Activated CD4-positive, alpha-beta T cell treated with anti-CD3 and anti-CD28 coated beads, Interleukin-2, amount 50 U/mL, for 1 hour (primary cell): ENCODE data around the gene PARN.
"Not testable (repeated sequence)": the region's sequence is repeated elsewhere in the genome, so short reads cannot be mapped to it uniquely, and the experiment has no call there.

Experiments used
- DNase-seq: peaks from one replicate; pipeline ENCODE4 v3.0.0-alpha.2; 2020

Gene PARN

GRCh38 chr16:14458576-14458975 lies 171.5 kb downstream of the PARN start:
- DNase-seq = no peak

GRCh38 chr16:14456793-14457481 lies 173.1 kb downstream of the PARN start:
- DNase-seq = no peak

- DNase-seq = no peak
Measured at GRCh38 chr16:14455573-14455972, 174.5 kb downstream of the PARN start.

- no peak for DNase-seq
Measured at GRCh38 chr16:14454391-14454790, 175.7 kb downstream of the PARN start.

DNA sequence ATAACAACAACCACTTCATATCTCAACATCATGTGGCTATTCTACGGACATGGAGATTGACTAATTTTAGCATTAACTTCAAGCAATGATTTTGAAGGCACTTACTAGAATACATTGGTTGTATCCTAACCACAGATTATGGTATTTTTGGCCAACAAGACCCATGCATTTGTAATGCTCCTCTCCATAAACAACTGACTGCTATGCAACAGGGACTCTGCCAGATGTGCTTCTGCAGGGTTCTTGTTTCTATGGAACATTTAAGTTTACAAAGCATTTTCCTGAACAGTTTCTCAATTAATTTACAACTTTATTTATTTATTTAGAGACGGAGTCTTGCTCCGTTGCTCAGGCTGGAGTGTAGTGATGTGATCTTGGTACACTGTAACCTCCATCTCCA lies 178.0 kb downstream of the PARN start:
- DNase-seq = no peak

DNA sequence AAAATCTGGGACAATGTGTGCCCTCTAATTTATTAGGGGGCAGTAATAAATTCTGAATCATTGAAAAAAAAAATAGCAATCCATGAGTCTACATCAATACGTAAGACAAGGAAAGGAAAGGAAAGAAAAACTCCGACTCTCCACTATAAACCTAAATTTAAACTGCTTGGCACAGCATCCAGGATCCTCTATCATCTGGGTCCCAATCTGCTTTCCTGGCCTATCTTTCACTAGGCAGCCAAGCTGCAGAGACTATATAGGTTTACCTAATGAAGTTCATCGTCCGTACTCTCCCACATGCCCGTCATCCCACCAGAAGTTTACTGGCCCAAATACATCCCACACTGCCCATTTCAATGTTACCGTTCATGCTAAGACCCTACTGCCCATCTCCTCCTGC lies 179.2 kb downstream of the PARN start:
- no peak for DNase-seq

DNA sequence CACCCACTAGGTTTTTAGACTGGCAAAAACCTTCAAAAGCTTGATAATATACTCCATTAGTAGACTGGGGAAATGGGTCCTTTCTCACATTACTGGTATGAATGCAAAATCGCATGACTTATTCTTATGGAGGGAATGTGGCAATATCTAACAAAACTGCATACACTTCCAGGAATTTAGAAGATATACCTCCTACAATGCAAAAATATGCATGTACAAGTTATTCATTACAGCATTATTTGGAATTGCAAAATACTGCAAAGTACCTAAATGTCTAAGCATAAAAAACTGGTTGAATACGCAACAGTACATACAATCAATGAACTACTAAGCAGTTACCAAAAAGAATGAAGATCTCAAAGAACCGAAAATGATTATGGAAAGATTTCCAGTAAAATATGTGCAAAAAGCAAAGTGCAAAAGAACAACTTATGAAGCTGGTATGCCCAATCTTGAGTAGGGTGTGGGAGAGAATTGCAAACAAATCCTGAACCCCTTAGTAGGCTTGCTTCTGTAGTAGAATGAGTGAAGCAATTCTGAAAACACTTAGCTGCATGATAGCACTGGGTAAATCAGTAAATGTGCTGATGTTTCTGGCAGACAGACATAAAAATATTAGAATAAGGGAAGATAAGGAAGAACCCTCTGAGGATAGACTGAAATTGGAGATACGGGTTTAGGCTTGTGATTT lies 180.1 kb downstream of the PARN start:
- DNase-seq = no peak

DNA sequence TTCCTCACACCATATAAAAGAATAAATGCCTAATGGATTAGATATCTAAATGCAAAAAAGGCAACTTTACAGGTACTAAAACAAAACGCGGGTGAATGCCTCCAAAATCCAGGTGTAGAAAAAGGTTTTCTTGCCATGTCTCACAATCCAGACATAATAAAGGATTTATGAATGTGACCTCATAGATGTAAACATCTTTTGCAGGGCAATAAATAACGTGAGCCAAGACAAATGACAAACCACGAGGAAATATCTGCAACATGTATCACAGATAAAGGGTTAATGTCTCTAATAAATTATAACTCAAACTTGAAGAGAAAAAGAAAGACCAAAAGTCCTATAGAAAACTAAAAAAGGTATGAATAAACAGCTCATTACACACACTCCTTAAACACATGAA lies 180.7 kb downstream of the PARN start:
- no peak for DNase-seq

DNA sequence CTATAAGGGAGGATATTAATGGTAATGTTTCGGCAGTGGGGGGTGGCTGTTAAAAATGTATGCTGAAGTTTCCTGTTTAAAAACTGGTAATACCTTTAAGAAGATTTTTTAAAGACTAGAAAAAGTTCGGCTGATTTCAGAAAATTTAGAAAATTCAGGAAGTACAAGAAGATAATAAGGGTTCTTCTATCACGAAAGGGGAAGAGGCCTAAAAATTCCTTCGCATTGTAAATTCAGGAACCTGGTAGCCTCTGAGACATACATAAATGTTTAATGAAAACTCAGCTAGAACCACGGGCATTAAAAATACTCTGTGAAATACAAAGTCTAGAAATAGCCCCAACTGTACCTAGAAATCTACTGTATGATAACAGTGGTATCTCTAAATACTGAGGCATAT lies 181.2 kb downstream of the PARN start:
- DNase-seq = no peak

DNA sequence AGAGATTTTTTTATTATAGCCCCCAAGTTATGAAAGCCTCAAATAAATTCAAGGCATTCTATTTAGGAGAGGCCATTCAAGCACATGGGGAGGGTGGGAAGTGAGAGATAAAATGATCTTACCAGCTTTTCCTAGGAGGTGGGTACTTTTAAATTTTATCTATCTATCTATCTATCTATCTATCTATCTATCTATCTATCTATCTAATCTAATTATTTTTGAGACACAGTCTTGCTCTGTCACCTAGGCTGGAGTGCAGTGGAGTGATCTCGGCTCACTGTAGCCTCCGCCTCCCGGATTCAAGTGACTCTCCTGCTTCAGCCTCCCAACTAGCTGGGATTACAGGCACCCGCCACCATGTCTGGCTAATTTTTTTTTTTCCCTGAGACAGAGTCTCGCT lies 182.3 kb downstream of the PARN start:
- no peak for DNase-seq

DNA sequence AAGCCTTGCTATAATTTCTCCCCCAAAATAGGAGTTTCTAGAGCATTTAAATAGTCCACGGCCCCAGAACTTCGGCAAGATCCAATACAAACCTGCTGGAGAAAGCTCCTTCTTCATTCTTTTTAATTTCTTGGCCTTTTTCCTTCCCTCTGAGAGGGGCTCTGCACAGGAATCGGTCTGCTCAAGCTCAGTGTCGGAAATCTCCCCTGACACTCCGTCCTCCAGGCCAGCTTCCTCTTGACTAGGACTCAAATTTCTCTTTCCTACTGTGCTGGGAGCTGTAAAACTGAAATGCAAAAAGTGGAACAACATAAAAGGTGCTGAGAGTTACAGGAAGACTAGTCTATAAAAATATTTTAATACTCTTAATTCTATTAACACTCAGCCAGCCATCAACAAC lies 183.3 kb downstream of the PARN start:
- DNase-seq = no peak

GRCh38 chr16:14445937-14446715 lies 183.9 kb downstream of the PARN start:
- no peak for DNase-seq

DNA sequence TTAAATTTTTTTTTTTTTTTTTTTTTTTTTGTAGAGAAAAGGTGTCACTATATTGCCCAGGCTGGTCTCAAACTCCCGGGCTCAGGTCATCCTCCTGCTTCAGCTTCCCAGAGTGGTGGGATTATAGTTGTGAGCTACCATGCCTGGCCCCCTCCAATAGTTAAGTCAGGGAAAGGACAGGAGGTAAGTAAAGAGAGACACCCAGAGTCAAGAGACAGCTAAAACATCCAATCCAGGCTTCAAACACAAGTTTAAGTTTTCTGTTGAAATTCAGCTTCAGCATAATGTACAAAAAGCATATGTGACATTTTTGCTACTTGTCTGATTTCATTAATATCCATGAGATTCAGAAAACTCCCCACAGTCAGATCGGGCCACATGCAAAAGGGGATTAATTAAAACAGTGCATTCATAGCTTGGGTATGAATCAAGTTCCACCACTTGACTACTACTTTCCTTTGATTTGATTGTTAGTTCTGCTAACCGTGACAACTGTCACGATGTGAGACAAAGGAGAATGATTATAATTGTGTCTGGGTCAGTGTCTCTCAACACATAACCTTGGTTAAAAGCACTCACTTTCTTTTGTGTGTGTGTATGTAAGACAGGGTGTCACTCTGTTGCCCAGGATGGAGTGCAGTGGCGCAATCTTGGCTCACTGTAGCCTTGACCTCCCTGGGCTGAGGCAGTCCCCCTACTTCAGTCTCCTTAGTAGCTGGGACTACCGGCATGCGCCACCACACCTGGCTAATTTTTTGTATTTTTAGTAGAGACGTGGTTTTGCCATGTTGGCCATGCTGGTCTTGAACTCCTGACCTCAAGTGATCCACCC lies 184.9 kb downstream of the PARN start:
- no peak for DNase-seq

- DNase-seq = not testable (repeated sequence)
Measured at GRCh38 chr16:14441533-14441932, 188.5 kb downstream of the PARN start.

DNA sequence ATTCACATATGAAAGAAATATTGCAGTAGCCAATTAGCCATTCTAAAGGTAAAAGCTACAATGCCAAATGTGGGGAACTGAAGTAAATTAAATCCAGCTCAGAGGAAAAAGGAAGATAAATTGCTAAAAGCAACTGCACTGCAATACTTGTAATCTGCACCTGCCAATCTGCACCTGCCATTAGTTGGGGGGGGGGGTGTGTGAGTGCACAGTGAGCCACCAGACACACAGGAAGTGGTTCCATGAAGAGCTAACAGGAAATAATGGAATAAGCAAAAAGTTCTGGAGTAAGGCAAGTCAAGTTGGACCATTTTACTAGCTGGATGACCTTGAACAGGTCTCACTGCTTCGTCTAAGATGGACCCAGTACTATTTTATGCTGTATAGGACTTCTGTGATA lies 191.8 kb downstream of the PARN start:
- DNase-seq = no peak

DNA sequence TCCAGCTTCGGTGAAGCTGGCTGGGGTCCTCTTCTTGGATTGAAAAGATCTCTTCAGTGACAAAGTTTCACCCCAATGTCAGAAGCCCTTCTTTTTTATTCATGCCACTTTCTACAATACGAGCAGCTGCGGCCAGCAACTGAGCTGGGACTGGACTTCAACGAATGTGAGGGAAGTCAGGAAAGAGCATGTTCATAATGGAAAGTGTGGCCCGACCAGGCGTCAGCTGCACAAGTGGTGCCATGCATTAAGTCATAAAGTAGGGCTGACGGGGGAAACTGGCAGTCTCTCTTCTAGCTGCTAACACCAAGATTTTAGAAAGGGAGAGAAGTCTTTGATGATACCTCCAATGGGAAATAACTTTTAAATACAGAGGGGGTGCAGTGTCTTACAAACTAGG lies 192.6 kb downstream of the PARN start:
- DNase-seq = no peak

DNA sequence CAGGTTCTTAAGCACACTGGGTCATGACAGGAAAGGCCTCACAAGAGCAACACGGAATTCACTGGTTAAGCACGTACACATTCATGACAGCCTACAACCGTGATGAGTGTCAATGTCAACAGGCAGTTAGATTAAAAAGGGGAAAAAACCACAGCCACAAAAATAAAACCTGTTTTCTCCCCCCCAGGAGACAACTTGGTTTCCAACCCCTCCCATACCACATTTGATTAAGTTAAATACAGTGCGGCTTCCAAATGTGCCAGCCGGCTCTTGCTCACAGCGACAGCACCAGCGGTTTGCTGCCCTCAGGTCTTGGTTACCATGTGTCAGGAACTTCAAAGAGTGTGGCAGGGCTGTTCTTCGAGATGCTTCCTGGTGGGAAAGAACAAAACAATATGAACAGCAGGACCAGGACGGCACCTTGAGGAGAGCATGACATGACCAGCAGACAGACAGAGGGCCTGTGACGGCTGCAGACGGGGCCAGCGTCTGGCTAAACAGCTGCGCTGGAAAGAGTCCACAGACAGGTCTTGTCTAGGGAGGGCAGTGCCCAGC lies 193.6 kb downstream of the PARN start:
- DNase-seq = peak; percentile 3

- no peak for DNase-seq
Measured at GRCh38 chr16:14434860-14435259, 195.2 kb downstream of the PARN start.

DNA sequence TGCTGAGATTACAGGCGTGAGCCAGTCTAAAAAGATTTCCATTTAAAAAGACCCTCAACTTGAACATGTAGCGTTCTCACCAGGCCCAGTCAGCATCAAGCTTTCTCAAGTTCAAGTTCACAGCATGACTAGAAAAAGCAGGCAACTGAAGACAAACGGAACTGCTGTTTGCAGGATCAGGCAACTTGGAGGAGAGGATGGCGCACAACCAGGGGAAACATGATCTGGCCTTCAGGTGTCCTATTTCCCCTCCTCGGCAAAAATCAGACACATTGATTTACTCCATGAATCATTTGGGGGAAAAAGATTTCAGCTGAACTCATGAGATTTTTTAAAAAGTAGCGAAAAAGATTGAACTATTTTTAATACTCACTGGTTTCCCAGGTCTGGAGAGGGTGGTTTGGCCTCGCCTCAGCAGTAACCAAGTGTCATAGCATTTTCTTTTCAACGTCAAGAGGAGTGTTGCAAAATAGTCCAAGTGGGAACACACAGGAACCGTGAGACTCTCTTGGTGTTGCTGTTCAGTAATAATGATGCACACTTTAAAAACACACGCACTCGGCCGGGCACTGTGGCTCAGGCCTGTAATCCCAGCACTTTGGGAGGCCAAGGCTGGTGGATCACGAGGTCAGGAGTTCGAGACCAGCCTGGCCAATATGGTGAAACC lies 201.0 kb downstream of the PARN start:
- DNase-seq = not testable (repeated sequence)

DNA sequence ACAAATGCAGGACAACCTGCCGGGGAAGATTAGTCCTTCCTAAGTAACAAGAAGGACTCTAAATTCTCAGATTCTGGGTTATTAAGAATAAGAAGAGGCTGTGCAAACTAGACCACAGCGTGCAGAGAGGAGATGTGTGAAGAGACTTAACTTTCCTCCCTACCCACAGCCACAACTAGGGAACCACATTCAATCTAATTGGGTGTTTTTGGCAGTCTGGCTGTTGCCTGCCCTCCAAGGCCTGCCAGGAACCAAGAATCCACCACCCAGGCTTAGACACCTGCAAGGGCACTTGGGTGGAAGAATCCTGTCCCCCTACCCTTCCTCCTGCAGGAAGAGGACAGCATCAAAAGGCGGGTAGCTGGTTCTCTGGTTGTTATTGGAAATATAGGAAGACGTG lies 202.0 kb downstream of the PARN start:
- DNase-seq = no peak

DNA sequence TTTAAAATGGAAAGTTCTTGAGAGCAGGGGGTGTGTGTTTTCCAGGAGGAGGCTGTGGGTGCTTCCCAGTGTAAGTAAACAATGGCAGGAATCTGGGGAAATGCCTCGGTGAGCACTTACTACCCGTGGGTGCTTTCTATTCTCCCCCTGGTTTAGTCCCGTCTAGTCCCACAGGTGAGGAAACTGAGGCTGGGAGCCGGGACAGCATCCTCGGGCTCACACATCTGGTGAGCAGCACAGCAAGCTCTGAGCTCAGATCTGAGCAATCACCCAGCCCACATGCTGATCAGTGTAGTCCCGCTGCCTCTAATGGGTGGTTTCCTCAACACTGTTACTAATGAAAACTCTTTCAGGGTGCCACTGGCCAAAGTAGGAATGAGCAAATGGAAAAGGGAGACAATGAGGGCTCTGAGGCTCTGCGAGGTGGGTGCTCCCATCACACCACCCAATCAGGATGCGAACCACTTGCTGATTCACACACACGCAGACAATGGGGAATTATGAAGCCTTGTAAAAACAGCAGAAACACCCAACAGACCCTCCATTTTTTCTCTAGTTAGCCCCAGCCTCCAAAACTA lies 202.6 kb downstream of the PARN start:
- DNase-seq = no peak

GRCh38 chr16:14424595-14424994 lies 205.5 kb downstream of the PARN start:
- DNase-seq = no peak
